HL-60 (cell line): ENCODE results near the gene FOXD4L6.
"Not testable (repeated sequence)": the region's sequence is repeated elsewhere in the genome, so short reads cannot be mapped to it uniquely, and the experiment has no call there.

Source experiments
- CTCF ChIP-seq: IDR thresholded peaks from one replicate; pipeline ENCODE4 v1.5.1; 2011; ENCODE audit warnings: low read length, control low read depth, inconsistent platforms; ENCODE audit not compliant: insufficient read depth
- GABPA ChIP-seq: IDR thresholded peaks from 2 replicates; pipeline ENCODE4 v1.6.1; 2012; ENCODE audit warnings: low read depth
- POLR2AphosphoS5 ChIP-seq: IDR thresholded peaks from 2 replicates; pipeline ENCODE4 v1.6.1; 2012; ENCODE audit warnings: low read depth
- REST ChIP-seq: IDR thresholded peaks from 2 replicates; pipeline ENCODE4 v1.6.1; 2012; ENCODE audit warnings: low read depth; ENCODE audit not compliant: insufficient replicate concordance
- SPI1 ChIP-seq: IDR thresholded peaks from 2 replicates; pipeline ENCODE4 v1.6.1; 2012; ENCODE audit warnings: low read depth, mild to moderate bottlenecking, borderline replicate concordance

- not testable (repeated sequence) for TF ChIP-seq POLR2AphosphoS5, CTCF, REST, GABPA, SPI1
Observed at GRCh38 chr9:41077586-41077985, 50.9 kb downstream of the FOXD4L6 start.
